ENCODE data around the gene PDE11A. TPM values are rescaled to one million over a fixed set of nuclear protein-coding genes. Genes with fewer than 3 reads are reported as not detected.

PDE11A gene
- total and polyA plus RNA-seq, 2 of the 13 experiments (the other 11 are each of a cell fraction or from before 2014, with no cell fraction given) = 1.2 to 1.7 TPM

- TF ChIP-seq ZNF563 (CRISPR knock-in tag; IDR thresholded peaks at IDR 0.05) (no peak), ZNF619 (CRISPR knock-in tag; IDR thresholded peaks at IDR 0.05) (0 out of 2 replicates have a peak, but pooled peaks have one; percentile 81), ZNF530 (CRISPR knock-in tag; IDR thresholded peaks at IDR 0.05; ENCODE audit: low read depth) (no peak), EEA1 (CRISPR knock-in tag; IDR thresholded peaks at IDR 0.05; ENCODE audit: borderline replicate concordance) (0 out of 2 replicates have a peak, but pooled peaks have one; percentile 36), CHCHD3 (CRISPR knock-in tag; IDR thresholded peaks at IDR 0.05) (no peak), CENPT (CRISPR knock-in tag; IDR thresholded peaks at IDR 0.05; ENCODE audit: low read depth) (no peak; the same call in 1 of the 2 replicates), PHF20 (CRISPR knock-in tag; IDR thresholded peaks at IDR 0.05) (no peak), ZNF232 (CRISPR knock-in tag; IDR thresholded peaks at IDR 0.05; ENCODE audit: borderline replicate concordance) (no peak), CEBPB (IDR thresholded peaks at IDR 0.05; ENCODE audit: borderline replicate concordance, low read depth, low read length) (0 out of 2 replicates have a peak, but pooled peaks have one; percentile 19), BRF2 (CRISPR knock-in tag; IDR thresholded peaks at IDR 0.05) (no peak), JARID2 (CRISPR knock-in tag; IDR thresholded peaks at IDR 0.05; ENCODE audit: insufficient replicate concordance) (no peak), GPBP1L1 (CRISPR knock-in tag; IDR thresholded peaks at IDR 0.05) (no peak), ZFP62 (CRISPR knock-in tag; IDR thresholded peaks at IDR 0.05) (no peak), ZNF589 (CRISPR knock-in tag; conservative IDR thresholded peaks at IDR 0.05) (no peak), ZNF549 (CRISPR knock-in tag; IDR thresholded peaks at IDR 0.05) (no peak), ZNF350 (CRISPR knock-in tag; IDR thresholded peaks at IDR 0.05; ENCODE audit: borderline replicate concordance, low read depth) (no peak), TBX3 (IDR thresholded peaks at IDR 0.05; ENCODE audit: borderline replicate concordance) (no peak), ATM (IDR thresholded peaks at IDR 0.05; ENCODE audit: borderline replicate concordance) (no peak), ZNF263 (CRISPR knock-in tag; IDR thresholded peaks at IDR 0.05) (no peak), SMYD3 (CRISPR knock-in tag; IDR thresholded peaks at IDR 0.05) (0 out of 2 replicates have a peak, but pooled peaks have one; percentile 25), ZSCAN29 (CRISPR knock-in tag; conservative IDR thresholded peaks at IDR 0.05) (no peak), ZMAT3 (CRISPR knock-in tag; conservative IDR thresholded peaks at IDR 0.05) (no peak), ZSCAN30 (CRISPR knock-in tag; IDR thresholded peaks at IDR 0.05) (no peak)
- TF ChIP-seq, protein P1, sequence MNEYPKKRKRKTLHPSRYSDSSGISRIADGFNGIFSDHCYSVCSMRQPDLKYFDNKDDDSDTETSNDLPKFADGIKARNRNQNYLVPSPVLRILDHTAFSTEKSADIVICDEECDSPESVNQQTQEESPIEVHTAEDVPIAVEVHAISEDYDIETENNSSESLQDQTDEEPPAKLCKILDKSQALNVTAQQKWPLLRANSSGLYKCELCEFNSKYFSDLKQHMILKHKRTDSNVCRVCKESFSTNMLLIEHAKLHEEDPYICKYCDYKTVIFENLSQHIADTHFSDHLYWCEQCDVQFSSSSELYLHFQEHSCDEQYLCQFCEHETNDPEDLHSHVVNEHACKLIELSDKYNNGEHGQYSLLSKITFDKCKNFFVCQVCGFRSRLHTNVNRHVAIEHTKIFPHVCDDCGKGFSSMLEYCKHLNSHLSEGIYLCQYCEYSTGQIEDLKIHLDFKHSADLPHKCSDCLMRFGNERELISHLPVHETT (CRISPR knock-in tag; conservative IDR thresholded peaks at IDR 0.05) = no peak
- TF ChIP-seq, protein P2, sequence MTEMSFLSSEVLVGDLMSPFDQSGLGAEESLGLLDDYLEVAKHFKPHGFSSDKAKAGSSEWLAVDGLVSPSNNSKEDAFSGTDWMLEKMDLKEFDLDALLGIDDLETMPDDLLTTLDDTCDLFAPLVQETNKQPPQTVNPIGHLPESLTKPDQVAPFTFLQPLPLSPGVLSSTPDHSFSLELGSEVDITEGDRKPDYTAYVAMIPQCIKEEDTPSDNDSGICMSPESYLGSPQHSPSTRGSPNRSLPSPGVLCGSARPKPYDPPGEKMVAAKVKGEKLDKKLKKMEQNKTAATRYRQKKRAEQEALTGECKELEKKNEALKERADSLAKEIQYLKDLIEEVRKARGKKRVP (CRISPR knock-in tag; IDR thresholded peaks at IDR 0.05) = no peak
- TF ChIP-seq, protein P3, sequence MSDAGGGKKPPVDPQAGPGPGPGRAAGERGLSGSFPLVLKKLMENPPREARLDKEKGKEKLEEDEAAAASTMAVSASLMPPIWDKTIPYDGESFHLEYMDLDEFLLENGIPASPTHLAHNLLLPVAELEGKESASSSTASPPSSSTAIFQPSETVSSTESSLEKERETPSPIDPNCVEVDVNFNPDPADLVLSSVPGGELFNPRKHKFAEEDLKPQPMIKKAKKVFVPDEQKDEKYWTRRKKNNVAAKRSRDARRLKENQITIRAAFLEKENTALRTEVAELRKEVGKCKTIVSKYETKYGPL (CRISPR knock-in tag; IDR thresholded peaks at IDR 0.05) = no peak
Observed at GRCh38 chr2:177763531-177764265, 308.9 kb downstream of the PDE11A start (continued).
